Cortex of kidney (tissue), 1 donor: Measurements from ENCODE around the gene BBS1.
"Not testable (repeated sequence)": the region's sequence is repeated elsewhere in the genome, so short reads cannot be mapped to it uniquely, and the experiment has no call there.

ENCODE experiments used
- DNase-seq: peaks from one replicate; lab custom pipeline; 2025; lab: John Stamatoyannopoulos, UW

Gene BBS1

DNA sequence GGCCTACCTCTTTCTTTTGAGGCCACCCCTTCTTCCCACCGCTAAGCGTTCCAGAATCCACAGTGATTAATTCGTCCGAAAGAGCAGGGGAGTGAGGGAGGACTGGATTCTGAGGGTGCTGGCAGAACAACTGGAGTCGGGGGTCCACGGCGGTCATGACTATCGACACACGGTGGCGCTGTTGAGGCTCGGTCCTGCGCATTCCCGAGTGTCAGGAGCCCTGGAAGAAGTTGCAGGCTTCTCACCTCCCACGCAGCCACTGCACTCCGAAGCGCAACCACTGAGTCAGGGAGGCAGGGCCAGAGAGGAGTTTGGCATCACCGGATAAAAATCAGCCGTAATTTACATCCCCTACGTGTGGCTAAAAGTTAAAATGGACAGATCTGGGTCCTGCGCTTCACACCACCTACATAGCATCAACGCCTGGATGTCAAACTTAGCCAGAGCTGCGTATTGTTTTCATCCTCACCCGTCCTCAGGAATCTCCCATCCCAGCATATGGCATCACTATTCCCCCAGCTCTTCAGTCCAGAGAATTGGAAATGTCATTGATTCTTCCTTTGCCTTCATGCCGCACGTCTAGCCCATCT lies 68.7 kb downstream of the BBS1 start:
- no peak for DNase-seq

- no peak for DNase-seq
These were observed 70.4 kb downstream of the BBS1 start for GRCh38 chr11:66580803-66581202.

DNA sequence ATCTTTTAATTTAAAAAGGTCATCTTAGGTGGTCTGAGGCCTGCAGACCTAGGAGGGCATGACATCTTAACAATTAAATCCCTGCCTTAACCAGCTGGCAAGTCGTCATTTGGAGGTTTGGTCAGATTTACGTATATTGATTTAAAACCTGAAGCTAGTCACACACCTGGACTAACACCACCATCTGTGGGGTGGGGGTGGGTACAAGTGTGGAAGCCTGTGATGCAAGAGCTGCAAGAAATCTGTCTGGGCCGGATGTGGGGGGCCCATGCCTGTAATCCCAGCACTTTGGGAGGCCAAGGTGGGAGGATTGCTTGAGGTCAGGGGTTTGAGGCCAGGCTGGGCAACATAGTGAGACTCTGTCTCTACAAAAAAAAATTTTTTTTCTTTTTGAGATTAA lies 70.8 kb downstream of the BBS1 start:
- no peak for DNase-seq

GRCh38 chr11:66582565-66583147 lies 72.2 kb downstream of the BBS1 start:
- not testable (repeated sequence) for DNase-seq
